ENCODE measurements around the gene PAXX.

DNA sequence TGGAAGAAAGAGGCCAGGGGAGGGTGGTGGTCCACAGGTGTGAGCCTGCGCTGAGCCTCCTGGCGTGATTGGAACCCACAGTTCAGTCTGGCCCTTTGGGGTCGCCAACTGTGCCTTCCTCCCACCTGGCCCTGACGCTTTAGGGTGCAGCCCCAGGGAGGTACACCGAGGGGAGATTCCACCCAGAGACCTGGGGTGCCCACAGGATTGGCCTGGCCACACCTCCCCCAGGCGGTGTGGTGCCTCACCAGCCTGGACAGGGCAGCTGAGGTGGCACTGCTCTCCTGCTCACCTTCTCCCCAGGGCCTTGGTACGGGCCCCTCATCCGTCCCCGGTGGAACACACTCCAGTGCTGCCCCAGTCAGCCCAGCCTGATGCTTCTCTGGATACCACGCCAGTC, 5.1 kb downstream of the PAXX start:
- TF ChIP-seq, protein P1, sequence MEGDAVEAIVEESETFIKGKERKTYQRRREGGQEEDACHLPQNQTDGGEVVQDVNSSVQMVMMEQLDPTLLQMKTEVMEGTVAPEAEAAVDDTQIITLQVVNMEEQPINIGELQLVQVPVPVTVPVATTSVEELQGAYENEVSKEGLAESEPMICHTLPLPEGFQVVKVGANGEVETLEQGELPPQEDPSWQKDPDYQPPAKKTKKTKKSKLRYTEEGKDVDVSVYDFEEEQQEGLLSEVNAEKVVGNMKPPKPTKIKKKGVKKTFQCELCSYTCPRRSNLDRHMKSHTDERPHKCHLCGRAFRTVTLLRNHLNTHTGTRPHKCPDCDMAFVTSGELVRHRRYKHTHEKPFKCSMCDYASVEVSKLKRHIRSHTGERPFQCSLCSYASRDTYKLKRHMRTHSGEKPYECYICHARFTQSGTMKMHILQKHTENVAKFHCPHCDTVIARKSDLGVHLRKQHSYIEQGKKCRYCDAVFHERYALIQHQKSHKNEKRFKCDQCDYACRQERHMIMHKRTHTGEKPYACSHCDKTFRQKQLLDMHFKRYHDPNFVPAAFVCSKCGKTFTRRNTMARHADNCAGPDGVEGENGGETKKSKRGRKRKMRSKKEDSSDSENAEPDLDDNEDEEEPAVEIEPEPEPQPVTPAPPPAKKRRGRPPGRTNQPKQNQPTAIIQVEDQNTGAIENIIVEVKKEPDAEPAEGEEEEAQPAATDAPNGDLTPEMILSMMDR (IDR thresholded peaks at IDR 0.05): no peak
- TF ChIP-seq POLR2AphosphoS5 (IDR thresholded peaks at IDR 0.05): no peak
- no peak for TF ChIP-seq EP300 (IDR thresholded peaks at IDR 0.05)
- no peak for TF ChIP-seq POLR2A (IDR thresholded peaks at IDR 0.05)
